HEK293 (cell line): Measurements from ENCODE around the gene C8B.

Experiments
- CTCF ChIA-PET: fragments of 350-600 bp; formaldehyde crosslinking; extraction: SDS; loops from one replicate; lab custom pipeline; 2021; ENCODE audit warnings: antibody characterized with exemption; lab: Yijun Ruan, JAX
- POLR2A ChIA-PET: fragments of 300-600 bp; formaldehyde crosslinking; extraction: SDS; loops from one replicate; lab custom pipeline; 2020; ENCODE audit warnings: antibody characterized with exemption, inconsistent platforms; lab: Yijun Ruan, JAX
- H3K27ac ChIP-seq: fragments of 200-500 bp; sonication (Bioruptor generic); 2 replicates; pipeline ENCODE4 v1.5.1; 2014; ENCODE audit warnings: low read depth, low read length, control low read depth, inconsistent platforms; ENCODE audit errors: extremely low read depth
- H3K36me3 ChIP-seq, 2 experiments: fragments of 200-500 bp in 1 of 2; sonication (Bioruptor generic) in 1 of 2; 1 replicate in 1 of 2; 2 replicates in 1 of 2; pipeline ENCODE4 v1.5.1; 2014 to 2017; ENCODE audit warnings: inconsistent platforms in 2 of 2, low read length in 2 of 2; ENCODE audit not compliant: control insufficient read depth in 2 of 2, insufficient read depth in 1 of 2
- H3K4me1 ChIP-seq: fragments of 200-500 bp; sonication (Bioruptor generic); 2 replicates; pipeline ENCODE4 v1.5.1; 2014; ENCODE audit warnings: mild to moderate bottlenecking, low read length, inconsistent platforms; ENCODE audit not compliant: control insufficient read depth, insufficient read depth
- H3K4me3 ChIP-seq: 2 replicates; pipeline ENCODE4 v1.5.1; 2011; ENCODE audit warnings: low read depth, mild to moderate bottlenecking, control low read depth, low read length, moderate library complexity
- H3K9me3 ChIP-seq: fragments of 200-500 bp; sonication (Bioruptor generic); 2 replicates; pipeline ENCODE4 v1.5.1; 2014; ENCODE audit warnings: low read depth, low read length, inconsistent platforms; ENCODE audit not compliant: control insufficient read depth, insufficient read depth
- FEZF1 ChIP-seq: fragments of 450-650 bp; formaldehyde crosslinking; IDR thresholded peaks from 2 replicates; pipeline ENCODE4 v1.5.1; 2016; ENCODE audit warnings: missing biosample characterization, missing genetic modification characterization
- GLIS2 ChIP-seq: fragments of 450-650 bp; formaldehyde crosslinking; IDR thresholded peaks from 2 replicates; pipeline ENCODE4 v1.5.1; 2016; ENCODE audit warnings: missing biosample characterization, missing genetic modification characterization
- HOXD13 ChIP-seq: sonication (generic); formaldehyde crosslinking; IDR thresholded peaks from 2 replicates; pipeline ENCODE4 v1.8.0; 2022; ENCODE audit warnings: missing genetic modification reagents, borderline replicate concordance
- KLF10 ChIP-seq: fragments of 450-650 bp; IDR thresholded peaks from 2 replicates; pipeline ENCODE4 v1.5.1; 2018; ENCODE audit warnings: missing biosample characterization, mild to moderate bottlenecking, missing genetic modification characterization
- PRDM10 ChIP-seq: fragments of 450-650 bp; formaldehyde crosslinking; IDR thresholded peaks from 2 replicates; pipeline ENCODE4 v1.5.1; 2016; ENCODE audit warnings: missing biosample characterization, missing genetic modification characterization
- PRDM4 ChIP-seq: fragments of 450-650 bp; formaldehyde crosslinking; IDR thresholded peaks from 2 replicates; pipeline ENCODE4 v1.5.1; 2017; ENCODE audit warnings: missing biosample characterization, missing genetic modification characterization
- PRDM6 ChIP-seq: fragments of 450-650 bp; formaldehyde crosslinking; IDR thresholded peaks from 2 replicates; pipeline ENCODE4 v1.5.1; 2017; ENCODE audit warnings: missing biosample characterization, missing genetic modification characterization
- ZBTB20 ChIP-seq: fragments of 450-650 bp; formaldehyde crosslinking; IDR thresholded peaks from 2 replicates; pipeline ENCODE4 v1.5.1; 2016; ENCODE audit warnings: missing biosample characterization, missing genetic modification characterization
- ZNF132 ChIP-seq: fragments of 450-650 bp; formaldehyde crosslinking; IDR thresholded peaks from 2 replicates; pipeline ENCODE4 v1.5.1; 2017; ENCODE audit warnings: missing biosample characterization, missing genetic modification characterization, borderline replicate concordance
- ZNF133 ChIP-seq: fragments of 450-650 bp; formaldehyde crosslinking; IDR thresholded peaks from 2 replicates; pipeline ENCODE4 v1.5.1; 2016; ENCODE audit warnings: missing biosample characterization, missing genetic modification characterization
- ZNF184 ChIP-seq: fragments of 450-650 bp; IDR thresholded peaks from 2 replicates; pipeline ENCODE4 v1.5.1; 2018; ENCODE audit warnings: missing biosample characterization, mild to moderate bottlenecking, missing genetic modification characterization
- ZNF2 ChIP-seq: fragments of 450-650 bp; formaldehyde crosslinking; IDR thresholded peaks from 2 replicates; pipeline ENCODE4 v1.5.1; 2016; ENCODE audit warnings: missing biosample characterization, missing genetic modification characterization
- ZNF211 ChIP-seq: fragments of 450-650 bp; formaldehyde crosslinking; IDR thresholded peaks from 2 replicates; pipeline ENCODE4 v1.5.1; 2016; ENCODE audit warnings: low read depth, missing biosample characterization, missing genetic modification characterization
- ZNF362 ChIP-seq: fragments of 450-650 bp; formaldehyde crosslinking; IDR thresholded peaks from 2 replicates; pipeline ENCODE4 v1.5.1; 2016; ENCODE audit warnings: missing biosample characterization, missing genetic modification characterization
- ZNF426 ChIP-seq: fragments of 450-650 bp; formaldehyde crosslinking; IDR thresholded peaks from 2 replicates; pipeline ENCODE4 v1.5.1; 2017; ENCODE audit warnings: missing biosample characterization, missing genetic modification characterization, mild to moderate bottlenecking, inconsistent platforms, moderate library complexity
- ZNF513 ChIP-seq: fragments of 450-650 bp; IDR thresholded peaks from 2 replicates; pipeline ENCODE4 v1.5.1; 2018; ENCODE audit warnings: missing biosample characterization, missing genetic modification characterization
- ZNF530 ChIP-seq: fragments of 450-650 bp; formaldehyde crosslinking; IDR thresholded peaks from 2 replicates; pipeline ENCODE4 v1.5.1; 2016; ENCODE audit warnings: low read depth, missing biosample characterization, missing genetic modification characterization
- ZNF548 ChIP-seq: fragments of 450-650 bp; formaldehyde crosslinking; IDR thresholded peaks from 2 replicates; pipeline ENCODE4 v1.5.1; 2016; ENCODE audit warnings: missing biosample characterization, missing genetic modification characterization
- ZNF555 ChIP-seq: fragments of 450-650 bp; formaldehyde crosslinking; conservative IDR thresholded peaks from 2 replicates; pipeline ENCODE4 v1.5.1; 2017; ENCODE audit warnings: missing biosample characterization, mild to moderate bottlenecking, missing genetic modification characterization, inconsistent platforms
- ZNF747 ChIP-seq: fragments of 450-650 bp; formaldehyde crosslinking; IDR thresholded peaks from 2 replicates; pipeline ENCODE4 v1.5.1; 2016; ENCODE audit warnings: missing biosample characterization, missing genetic modification characterization
- ZNF777 ChIP-seq: fragments of 450-650 bp; formaldehyde crosslinking; IDR thresholded peaks from 2 replicates; pipeline ENCODE4 v1.5.1; 2017; ENCODE audit warnings: missing biosample characterization, missing genetic modification characterization, borderline replicate concordance
- ZNF792 ChIP-seq: fragments of 450-650 bp; formaldehyde crosslinking; IDR thresholded peaks from 2 replicates; pipeline ENCODE4 v1.5.1; 2016; ENCODE audit warnings: missing biosample characterization, missing genetic modification characterization

The C8B gene

GRCh38 chr1:56912325-56912724 lies 53.5 kb downstream of the C8B start:
- no peaks in the 10 kb centered on the region for H3K36me3 ChIP-seq
- CTCF ChIA-PET: no interaction called here
- H3K4me3 ChIP-seq: no peak overlapping the region
- POLR2A ChIA-PET: no interaction called here
- H3K27ac ChIP-seq: no peak overlapping the region
- no peaks in the 10 kb centered on the region for H3K4me1 ChIP-seq
- TF ChIP-seq GLIS2 (tag by site-specific recombination) (no peak), ZNF747 (no peak), PRDM4 (tag by site-specific recombination) (no peak), ZNF426 (tag by site-specific recombination) (no peak), ZNF211 (tag by site-specific recombination) (no peak)
- no peaks in the 10 kb centered on the region for H3K9me3 ChIP-seq

GRCh38 chr1:56911098-56911938 lies 54.5 kb downstream of the C8B start:
- POLR2A ChIA-PET: no interaction called here
- CTCF ChIA-PET: no interaction called here
- no peaks in the 10 kb centered on the region for H3K4me1 ChIP-seq

More at GRCh38 chr1:56911098-56911938, 54.5 kb downstream of the C8B start:
- no peak overlapping the region for H3K4me3 ChIP-seq
- no peak for TF ChIP-seq ZNF777 (tag by site-specific recombination)
- TF ChIP-seq HOXD13 (CRISPR knock-in tag): no peak
- TF ChIP-seq ZBTB20 (tag by site-specific recombination): no peak
- TF ChIP-seq ZNF184 (tag by site-specific recombination): no peak
- TF ChIP-seq ZNF548 (tag by site-specific recombination): no peak
- no peak for TF ChIP-seq PRDM6
- no peak for TF ChIP-seq ZNF362 (tag by site-specific recombination)
- no peak for TF ChIP-seq ZNF792
- TF ChIP-seq ZNF555 (tag by site-specific recombination): no peak
- TF ChIP-seq ZNF133 (tag by site-specific recombination): no peak
- no peak for TF ChIP-seq KLF10 (tag by site-specific recombination)
- no peak for TF ChIP-seq PRDM10 (tag by site-specific recombination)
- TF ChIP-seq ZNF530 (tag by site-specific recombination): no peak
- no peak for TF ChIP-seq ZNF513 (tag by site-specific recombination)
- TF ChIP-seq ZNF2 (tag by site-specific recombination): no peak
- TF ChIP-seq ZNF132: no peak
- no peak for TF ChIP-seq FEZF1 (tag by site-specific recombination)
- TF ChIP-seq, all 188 proteins: peak for 0
- no peaks in the 10 kb centered on the region for H3K9me3 ChIP-seq
- no peaks in the 10 kb centered on the region for H3K36me3 ChIP-seq
- no peak overlapping the region for H3K27ac ChIP-seq
